ENCODE measurements around the gene OR10D3. TPM values are rescaled to one million over a fixed set of nuclear protein-coding genes. Genes with fewer than 3 reads are reported as not detected.

The OR10D3 gene
- total and polyA plus RNA-seq, 11 donors = not detected

DNA sequence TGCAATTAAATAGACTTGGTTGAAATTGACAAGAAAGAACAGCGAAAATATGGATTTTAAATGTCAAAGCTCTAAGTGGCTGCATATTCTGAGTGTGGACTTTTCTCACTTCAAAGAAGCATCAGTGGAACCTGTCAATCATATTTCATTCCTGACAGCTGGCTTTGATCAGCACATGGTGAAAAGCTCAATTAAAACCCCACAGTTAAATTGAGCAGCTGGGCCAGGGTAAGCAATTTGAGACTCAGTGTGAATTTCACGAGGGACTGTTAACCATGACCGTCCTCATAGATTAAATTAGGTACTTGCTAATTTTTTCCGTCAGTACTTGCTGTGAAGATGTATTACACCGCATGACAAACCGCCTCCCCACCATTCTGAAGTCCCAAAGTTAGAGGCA lies 11.0 kb upstream of the OR10D3 start:
- Histone ChIP-seq H3K27ac (no peak overlapping the region), H3K9me3 (no peaks in the 10 kb centered on the region), H3K36me3 (no peaks in the 10 kb centered on the region), H3K4me3 (no peak overlapping the region), H3K4me1 (no peaks in the 10 kb centered on the region), H3K27me3 (no peaks in the 10 kb centered on the region)
- intact Hi-C loops (cut with DNase I) = no loop called here
- DNase-seq = no peak
- 67 to 74% (median 70%) methylated on average over 6 of the region's 6 CpGs for WGBS, 4 donors
- no peak for ATAC-seq
- TF ChIP-seq POLR2A (IDR thresholded peaks at IDR 0.05) = no peak
- TF ChIP-seq, protein P1, sequence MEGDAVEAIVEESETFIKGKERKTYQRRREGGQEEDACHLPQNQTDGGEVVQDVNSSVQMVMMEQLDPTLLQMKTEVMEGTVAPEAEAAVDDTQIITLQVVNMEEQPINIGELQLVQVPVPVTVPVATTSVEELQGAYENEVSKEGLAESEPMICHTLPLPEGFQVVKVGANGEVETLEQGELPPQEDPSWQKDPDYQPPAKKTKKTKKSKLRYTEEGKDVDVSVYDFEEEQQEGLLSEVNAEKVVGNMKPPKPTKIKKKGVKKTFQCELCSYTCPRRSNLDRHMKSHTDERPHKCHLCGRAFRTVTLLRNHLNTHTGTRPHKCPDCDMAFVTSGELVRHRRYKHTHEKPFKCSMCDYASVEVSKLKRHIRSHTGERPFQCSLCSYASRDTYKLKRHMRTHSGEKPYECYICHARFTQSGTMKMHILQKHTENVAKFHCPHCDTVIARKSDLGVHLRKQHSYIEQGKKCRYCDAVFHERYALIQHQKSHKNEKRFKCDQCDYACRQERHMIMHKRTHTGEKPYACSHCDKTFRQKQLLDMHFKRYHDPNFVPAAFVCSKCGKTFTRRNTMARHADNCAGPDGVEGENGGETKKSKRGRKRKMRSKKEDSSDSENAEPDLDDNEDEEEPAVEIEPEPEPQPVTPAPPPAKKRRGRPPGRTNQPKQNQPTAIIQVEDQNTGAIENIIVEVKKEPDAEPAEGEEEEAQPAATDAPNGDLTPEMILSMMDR (IDR thresholded peaks at IDR 0.05) = no peak

- Histone ChIP-seq H3K4me1 (no peaks in the 10 kb centered on the region), H3K27me3 (no peaks in the 10 kb centered on the region), H3K9me3 (no peaks in the 10 kb centered on the region), H3K27ac (no peak overlapping the region), H3K4me3 (no peak overlapping the region), H3K36me3 (no peaks in the 10 kb centered on the region)
- intact Hi-C loops (cut with DNase I) = no loop called here
- 92 to 99% (median 96%) methylated on average over 1 of the region's 1 CpG for WGBS, 4 donors
- DNase-seq = no peak
- TF ChIP-seq POLR2A (IDR thresholded peaks at IDR 0.05) = no peak
- TF ChIP-seq, protein P1 (IDR thresholded peaks at IDR 0.05) = no peak
- ATAC-seq = no peak
Measured at GRCh38 chr11:124172599-124172998, 10.5 kb upstream of the OR10D3 start.

DNA sequence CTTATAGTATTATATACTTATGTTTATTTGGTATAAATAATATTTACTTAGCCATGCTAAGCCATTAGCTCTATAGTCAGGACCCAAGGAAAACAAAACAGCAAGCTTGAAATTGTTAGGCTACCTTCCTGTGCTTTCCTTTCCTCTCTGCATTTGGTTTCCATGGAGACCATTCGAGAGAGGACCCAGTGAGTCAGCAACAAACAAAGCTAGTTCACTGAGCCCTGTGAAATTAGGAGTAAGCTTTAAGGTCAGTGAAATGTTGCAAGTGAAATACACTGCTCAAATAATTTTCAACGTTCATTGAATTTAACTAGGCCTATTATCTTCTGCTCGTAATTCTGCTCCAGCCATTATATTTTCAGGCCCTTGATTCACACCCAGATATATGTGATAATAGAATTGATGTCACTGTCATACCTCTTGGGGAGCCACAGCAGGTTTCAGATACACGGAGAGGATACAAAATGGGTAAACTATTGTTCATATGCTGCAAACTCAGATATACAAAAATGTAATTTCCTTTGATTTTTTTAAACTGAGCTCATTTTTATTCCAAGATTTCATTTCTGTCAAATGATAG lies 9.1 kb upstream of the OR10D3 start:
- ATAC-seq (no peak), DNase-seq (no peak)
- Histone ChIP-seq H3K9me3 (no peaks in the 10 kb centered on the region), H3K4me1 (no peaks in the 10 kb centered on the region), H3K4me3 (no peak overlapping the region), H3K36me3 (no peaks in the 10 kb centered on the region), H3K27me3 (no peaks in the 10 kb centered on the region), H3K27ac (no peak overlapping the region)
- 24 to 30% (median 29%) methylated on average over 4 of the region's 4 CpGs for WGBS, 4 donors
- TF ChIP-seq, protein P1 (IDR thresholded peaks at IDR 0.05) = no peak
- no peak for TF ChIP-seq POLR2A (IDR thresholded peaks at IDR 0.05)
- intact Hi-C loops (cut with DNase I) = no loop called here

GRCh38 chr11:124176925-124177715 lies 6.0 kb upstream of the OR10D3 start:
- no peak overlapping the region for H3K27ac ChIP-seq
- TF ChIP-seq POLR2A (IDR thresholded peaks at IDR 0.05) = no peak
- TF ChIP-seq, protein P1 (IDR thresholded peaks at IDR 0.05) = no peak
- no peaks in the 10 kb centered on the region for H3K36me3 ChIP-seq
- H3K9me3 ChIP-seq = no peaks in the 10 kb centered on the region
- no peak overlapping the region for H3K4me3 ChIP-seq
- no peak for ATAC-seq
- no peaks in the 10 kb centered on the region for H3K4me1 ChIP-seq
- H3K27me3 ChIP-seq = peaks cover 0 to 4% (median 0%) of the 10 kb centered on the region in 9 donors
- 82 to 87% (median 83%) methylated on average over 5 of the region's 5 CpGs for WGBS, 4 donors
- no peak for DNase-seq
- intact Hi-C loops (cut with DNase I) = no loop called here

Data from heart left ventricle (tissue), 16 donors.